Esophagus muscularis mucosa (tissue), 4 donors: Measurements from ENCODE around the gene DYNC1LI2. TPM values are rescaled to one million over a fixed set of nuclear protein-coding genes. Genes with fewer than 3 reads are reported as not detected.

ENCODE experiments used
- DNase-seq: peaks from one replicate; pipeline ENCODE4 v3.0.0-alpha.2; 2017; ENCODE audit errors: extremely low spot score
- H3K27ac ChIP-seq, 4 donors: fragments of 200-600 bp; sonication (generic); replicated peaks in 1 of 4; 1 replicate in 3 of 4; 2 replicates in 1 of 4; pipeline ENCODE4 v1.5.1; 2016 to 2019; ENCODE audit warnings: mild to moderate bottlenecking in 1 of 4
- H3K27me3 ChIP-seq, 4 donors: fragments of 200-600 bp; sonication (generic); one replicate each; pipeline versions ENCODE4 v1.5.1 to v1.6.0; 2016 to 2019
- H3K36me3 ChIP-seq, 4 donors: fragments of 200-600 bp; sonication (generic); one replicate each; pipeline ENCODE4 v1.5.1; 2016 to 2019
- H3K4me1 ChIP-seq, 4 donors: fragments of 200-600 bp; sonication (generic); one replicate each; pipeline ENCODE4 v1.5.1; 2016 to 2019
- H3K4me3 ChIP-seq, 4 donors: fragments of 200-600 bp; sonication (generic); 1 replicate in 2 of 4; 2 replicates in 2 of 4; pipeline ENCODE4 v1.5.1; 2016 to 2019; ENCODE audit warnings: mild to moderate bottlenecking in 4 of 4, moderate library complexity in 1 of 4
- H3K9me3 ChIP-seq, 4 donors: fragments of 200-600 bp; sonication (generic); 1 replicate in 3 of 4; 2 replicates in 1 of 4; pipeline ENCODE4 v1.5.1; 2016 to 2019
- EP300 ChIP-seq: sonication (generic); formaldehyde crosslinking; IDR thresholded peaks from one replicate; pipeline ENCODE4 v1.6.1; 2017; ENCODE audit warnings: antibody characterized with exemption
- POLR2A ChIP-seq: fragments of 450-650 bp; IDR thresholded peaks from one replicate; pipeline ENCODE4 v1.6.1; 2017; ENCODE audit warnings: antibody characterized with exemption, moderate library complexity, mild to moderate bottlenecking, low read depth
- POLR2AphosphoS5 ChIP-seq, 2 donors: sonication (generic); formaldehyde crosslinking; IDR thresholded peaks; one replicate each; pipeline ENCODE4 v1.6.1; 2017; ENCODE audit warnings: antibody characterized with exemption in 2 of 2
- WGBS: methylation state at CpG from one replicate; pipeline ENCODE4 v1.1.5; 2018; 5-methylcytosine and 5-hydroxymethylcytosine counted together
- intact Hi-C: fragments of 100-400 bp; cut with DNase I; formaldehyde crosslinking; loops from one replicate; pipeline ENCODE4 v1.15.1; 2023
- total RNA-seq, 4 donors: library from RNA; depleted of rRNA; stranded (reverse); fragments of >200 nt; gene quantifications; one replicate each; pipeline versions ENCODE4 v1.1.0 to v1.2.1, GENCODE V29; 2016
- TF ChIP-seq, protein P1 (sequence below), 3 experiments: fragments of 200-600 bp in 2 of 3; fragments of 450-650 bp in 1 of 3; sonication (generic) in 2 of 3; IDR thresholded peaks; one replicate each; pipeline ENCODE4 v1.5.1; 2017 to 2019; ENCODE audit warnings: antibody characterized with exemption in 3 of 3, mild to moderate bottlenecking in 2 of 3, moderate library complexity in 1 of 3

The DYNC1LI2 gene
- total RNA-seq, 4 donors from 2014 or later: 167 to 203 (median 186) TPM

DNA sequence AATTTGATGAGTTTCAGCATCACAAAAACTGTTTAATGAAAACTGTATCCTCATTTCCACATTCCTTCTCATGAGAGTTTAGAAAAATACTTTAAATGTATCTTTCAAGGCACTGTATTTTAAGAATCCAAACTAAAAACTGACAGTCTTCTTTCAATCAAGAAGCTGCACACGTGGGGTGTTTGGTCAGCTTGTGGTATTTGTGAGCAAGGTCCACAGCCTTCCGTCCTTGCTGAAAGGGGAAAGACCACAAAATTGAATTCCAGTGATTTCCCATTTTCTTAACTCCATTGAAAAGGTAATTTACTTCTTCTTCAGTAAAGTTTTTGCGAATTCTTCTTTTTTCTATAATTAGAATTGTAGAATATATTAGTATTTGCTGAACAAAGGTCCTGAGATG, 3.4 kb upstream of the DYNC1LI2 start:
- H3K4me3 ChIP-seq: no peak overlapping the region
- no peak for DNase-seq
- H3K27ac ChIP-seq: no peak overlapping the region
- intact Hi-C loops: loop anchor here (5.0 kb wide), 2 partner anchors 58 to 148 kb away; partner anchors contain the start of gene CMTM4
- 69% methylated on average over 3 of the region's 3 CpGs for WGBS
- H3K27me3 ChIP-seq: no peaks in the 10 kb centered on the region
- TF ChIP-seq EP300: no peak
- TF ChIP-seq POLR2A: no peak
- TF ChIP-seq, protein P1, sequence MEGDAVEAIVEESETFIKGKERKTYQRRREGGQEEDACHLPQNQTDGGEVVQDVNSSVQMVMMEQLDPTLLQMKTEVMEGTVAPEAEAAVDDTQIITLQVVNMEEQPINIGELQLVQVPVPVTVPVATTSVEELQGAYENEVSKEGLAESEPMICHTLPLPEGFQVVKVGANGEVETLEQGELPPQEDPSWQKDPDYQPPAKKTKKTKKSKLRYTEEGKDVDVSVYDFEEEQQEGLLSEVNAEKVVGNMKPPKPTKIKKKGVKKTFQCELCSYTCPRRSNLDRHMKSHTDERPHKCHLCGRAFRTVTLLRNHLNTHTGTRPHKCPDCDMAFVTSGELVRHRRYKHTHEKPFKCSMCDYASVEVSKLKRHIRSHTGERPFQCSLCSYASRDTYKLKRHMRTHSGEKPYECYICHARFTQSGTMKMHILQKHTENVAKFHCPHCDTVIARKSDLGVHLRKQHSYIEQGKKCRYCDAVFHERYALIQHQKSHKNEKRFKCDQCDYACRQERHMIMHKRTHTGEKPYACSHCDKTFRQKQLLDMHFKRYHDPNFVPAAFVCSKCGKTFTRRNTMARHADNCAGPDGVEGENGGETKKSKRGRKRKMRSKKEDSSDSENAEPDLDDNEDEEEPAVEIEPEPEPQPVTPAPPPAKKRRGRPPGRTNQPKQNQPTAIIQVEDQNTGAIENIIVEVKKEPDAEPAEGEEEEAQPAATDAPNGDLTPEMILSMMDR (IDR thresholded peaks at IDR 0.05): no peak
- TF ChIP-seq POLR2AphosphoS5 (IDR thresholded peaks at IDR 0.05): no peak
- peaks cover 14 to 23% (median 19%) of the 10 kb centered on the region in 4 donors for H3K4me1 ChIP-seq
- H3K36me3 ChIP-seq: peaks cover 0 to under 1% (median 0%) of the 10 kb centered on the region in 4 donors
- no peaks in the 10 kb centered on the region for H3K9me3 ChIP-seq

DNA sequence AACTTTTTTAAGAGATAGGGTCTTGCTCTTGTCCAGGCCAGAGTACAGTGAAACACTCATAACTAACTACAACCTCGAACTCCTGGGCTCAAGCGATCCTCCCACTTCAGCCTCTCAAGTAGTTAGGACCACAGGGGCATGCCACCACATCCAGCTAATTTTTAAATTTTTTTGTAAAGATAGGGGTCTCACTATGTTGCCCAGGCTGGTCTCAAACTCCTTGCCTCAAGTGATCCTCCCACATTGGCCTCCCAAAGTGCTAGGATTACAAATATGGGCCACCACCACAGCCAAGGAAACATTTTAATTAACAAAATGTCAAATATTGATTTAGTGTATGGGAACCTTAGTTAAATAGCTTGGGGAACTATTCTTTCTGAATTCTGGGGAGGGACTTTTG, 2.8 kb upstream of the DYNC1LI2 start:
- TF ChIP-seq EP300 (no peak), POLR2AphosphoS5 (IDR thresholded peaks at IDR 0.05) (no peak), POLR2A (no peak)
- TF ChIP-seq, protein P1 (IDR thresholded peaks at IDR 0.05): no peak
- Histone ChIP-seq H3K27me3 (no peaks in the 10 kb centered on the region), H3K4me3 (no peak overlapping the region), H3K9me3 (no peaks in the 10 kb centered on the region), H3K27ac (no peak overlapping the region), H3K4me1 (peaks cover 20 to 29% (median 25%) of the 10 kb centered on the region in 4 donors), H3K36me3 (peaks cover under 1 to 7% (median 2%) of the 10 kb centered on the region in 4 donors)
- DNase-seq: no peak
- intact Hi-C loops: loop anchor here (5.0 kb wide), 2 partner anchors 57 to 147 kb away; partner anchors contain the start of gene CMTM4
- 92% methylated on average over 2 of the region's 2 CpGs for WGBS

DNA sequence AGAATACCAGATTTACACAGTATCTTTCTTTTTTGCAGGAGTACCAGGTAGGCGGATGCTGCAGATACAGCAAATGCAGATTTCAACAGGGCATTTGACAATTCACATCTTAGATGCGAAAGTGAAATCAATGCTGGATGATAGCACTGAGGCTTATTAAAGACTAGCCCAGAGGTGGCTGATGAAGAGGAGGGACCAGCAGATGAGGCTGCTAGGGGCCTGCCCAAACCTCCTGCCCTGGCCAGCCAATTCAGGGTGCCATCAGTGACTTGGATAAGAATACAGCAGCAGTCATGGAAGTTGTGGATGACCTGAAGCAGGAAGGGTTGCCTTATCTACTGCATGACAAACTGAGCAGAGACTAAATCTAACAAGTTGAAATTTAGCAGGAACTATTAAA, 1.5 kb upstream of the DYNC1LI2 start:
- H3K9me3 ChIP-seq: no peaks in the 10 kb centered on the region
- H3K4me1 ChIP-seq: peaks cover 24 to 42% (median 36%) of the 10 kb centered on the region in 4 donors
- intact Hi-C loops: loop anchor here (5.0 kb wide), 2 partner anchors 56 to 146 kb away; partner anchors contain the start of gene CMTM4
- H3K27me3 ChIP-seq: no peaks in the 10 kb centered on the region
- WGBS: 100% methylated on average over 2 of the region's 2 CpGs
- no peak for TF ChIP-seq POLR2A
- TF ChIP-seq, protein P1 (IDR thresholded peaks at IDR 0.05): no peak
- TF ChIP-seq EP300: no peak
- no peak for TF ChIP-seq POLR2AphosphoS5 (IDR thresholded peaks at IDR 0.05)
- H3K36me3 ChIP-seq: peaks cover 6 to 19% (median 11%) of the 10 kb centered on the region in 4 donors
- no peak for DNase-seq
- H3K4me3 ChIP-seq: no peak overlapping the region
- no peak overlapping the region for H3K27ac ChIP-seq

DNA sequence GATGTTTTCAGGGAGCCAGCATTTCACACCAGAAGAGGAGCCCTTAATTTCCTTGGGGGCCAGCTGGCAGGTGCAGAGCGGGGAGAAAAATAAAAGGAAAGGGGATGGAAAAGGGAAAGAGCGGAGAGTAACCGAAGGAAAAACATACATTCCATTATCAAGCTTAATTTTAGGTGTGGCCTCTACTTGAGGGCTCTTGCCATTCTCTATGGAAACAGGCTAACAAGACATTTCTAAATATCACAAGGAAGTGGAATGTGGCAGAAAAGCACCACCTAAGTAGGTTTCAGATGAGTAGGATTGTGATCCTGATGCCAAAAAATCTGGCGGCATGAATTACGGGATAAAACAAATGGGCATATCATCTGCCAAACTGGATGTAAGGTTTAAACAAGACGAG, 970 bp upstream of the DYNC1LI2 start:
- intact Hi-C loops: loop anchor here (5.0 kb wide), 2 partner anchors 55 to 145 kb away; partner anchors contain the start of gene CMTM4
- peak overlapping the region; percentile 85 to 100 (median 93) for H3K4me3 ChIP-seq
- peak overlapping the region in 1 of 4 donors; percentile 96 for H3K27ac ChIP-seq

More for the DNA sequence above, 970 bp upstream of the DYNC1LI2 start:
- TF ChIP-seq POLR2A (no peak), EP300 (no peak), POLR2AphosphoS5 (IDR thresholded peaks at IDR 0.05) (no peak)
- TF ChIP-seq, protein P1 (IDR thresholded peaks at IDR 0.05): no peak
- Histone ChIP-seq H3K9me3 (no peaks in the 10 kb centered on the region), H3K4me1 (peaks cover 26 to 48% (median 42%) of the 10 kb centered on the region in 4 donors), H3K27me3 (no peaks in the 10 kb centered on the region), H3K36me3 (peaks cover 10 to 25% (median 16%) of the 10 kb centered on the region in 4 donors)
- 74% methylated on average over 6 of the region's 6 CpGs for WGBS
- no peak for DNase-seq
